Aorta (tissue), 5 donors: Measurements from ENCODE around the gene CORO2A. TPM values are rescaled to one million over a fixed set of nuclear protein-coding genes. Genes with fewer than 3 reads are reported as not detected.
A peak's percentile ranks its signal among the peaks of the same experiment; 100 is the strongest.

Experiments used
- ATAC-seq: fragments of 200-7000 bp; cut with Tn5 transposase; one replicate; pipeline ENCODE4 v1.9.1; 2022; ENCODE audit warnings: moderate library complexity; ENCODE audit not compliant: low FRiP score
- DNase-seq, 2 donors: peaks; one replicate each; pipeline ENCODE4 v3.0.0-alpha.2; 2020
- H3K27ac ChIP-seq, 2 donors: one replicate each; pipeline ENCODE4 v1.5.1; 2013; ENCODE audit warnings: low read length in 2 of 2, mild to moderate bottlenecking in 2 of 2, moderate library complexity in 2 of 2, control low read depth in 1 of 2, inconsistent platforms in 1 of 2, low read depth in 1 of 2
- H3K27me3 ChIP-seq, 2 donors: one replicate each; pipeline ENCODE4 v1.6.1; 2013; ENCODE audit warnings: control low read depth in 1 of 2, low read length in 1 of 2, mild to moderate bottlenecking in 1 of 2, moderate library complexity in 1 of 2; ENCODE audit not compliant: insufficient read depth in 2 of 2, control insufficient read depth in 1 of 2
- H3K36me3 ChIP-seq, 2 donors: one replicate each; pipeline ENCODE4 v1.6.1; 2013; ENCODE audit warnings: control low read depth in 1 of 2, low read length in 1 of 2, mild to moderate bottlenecking in 1 of 2; ENCODE audit not compliant: insufficient read depth in 2 of 2, control insufficient read depth in 1 of 2
- H3K4me1 ChIP-seq, 2 donors: one replicate each; pipeline ENCODE4 v1.6.1; 2013; ENCODE audit warnings: low read length in 2 of 2, control low read depth in 1 of 2, mild to moderate bottlenecking in 1 of 2, moderate library complexity in 1 of 2; ENCODE audit not compliant: insufficient read depth in 2 of 2, control insufficient read depth in 1 of 2
- H3K4me3 ChIP-seq, 2 donors: one replicate each; pipeline ENCODE4 v1.5.1; 2013; ENCODE audit warnings: low read length in 2 of 2, control low read depth in 1 of 2, mild to moderate bottlenecking in 1 of 2
- H3K9me3 ChIP-seq: one replicate; pipeline ENCODE4 v1.6.1; 2013; ENCODE audit warnings: mild to moderate bottlenecking, low read length; ENCODE audit not compliant: control insufficient read depth
- WGBS, 2 donors: extraction: QIAGEN DNeasy Blood & Tissue Kit; methylation state at CpG; one replicate each; pipeline ENCODE4 v1.1.7; 2013; 5-methylcytosine and 5-hydroxymethylcytosine counted together
- intact Hi-C, 2 donors: fragments of 100-400 bp; cut with DNase I; formaldehyde crosslinking; loops; one replicate each; pipeline versions ENCODE4 v1.14.2 to v1.15.0; 2022
- polyA plus RNA-seq, 2 donors: library from polyadenylated mRNA; stranded (reverse); fragments of 200-250 nt; gene quantifications; one replicate each; pipeline ENCODE4 v1.2.3, GENCODE V29; 2013
- total RNA-seq, 2 donors: library from RNA; stranded (reverse); fragmentation: NEBNext Ultra II Directional; extraction: Animal tissue kit (Norgen Biotek cat#: 25700); gene quantifications; one replicate each; pipeline ENCODE4 v1.2.1, GENCODE V29; 2021
- donor health status: healthy with polysubstance abuse.
- donor health status: Bipolar disorder and iron deficiency.
- donor health status: DM: no; HTN: no; CAD: no.
- donor health status: DM: no; HTN: no; CAD: no.
- donor health status: DM: yes; HTN: yes; CAD: no.

CORO2A gene
- total and polyA plus RNA-seq, 4 donors = 0.31 to 8.3 (median 2.6) TPM

DNA sequence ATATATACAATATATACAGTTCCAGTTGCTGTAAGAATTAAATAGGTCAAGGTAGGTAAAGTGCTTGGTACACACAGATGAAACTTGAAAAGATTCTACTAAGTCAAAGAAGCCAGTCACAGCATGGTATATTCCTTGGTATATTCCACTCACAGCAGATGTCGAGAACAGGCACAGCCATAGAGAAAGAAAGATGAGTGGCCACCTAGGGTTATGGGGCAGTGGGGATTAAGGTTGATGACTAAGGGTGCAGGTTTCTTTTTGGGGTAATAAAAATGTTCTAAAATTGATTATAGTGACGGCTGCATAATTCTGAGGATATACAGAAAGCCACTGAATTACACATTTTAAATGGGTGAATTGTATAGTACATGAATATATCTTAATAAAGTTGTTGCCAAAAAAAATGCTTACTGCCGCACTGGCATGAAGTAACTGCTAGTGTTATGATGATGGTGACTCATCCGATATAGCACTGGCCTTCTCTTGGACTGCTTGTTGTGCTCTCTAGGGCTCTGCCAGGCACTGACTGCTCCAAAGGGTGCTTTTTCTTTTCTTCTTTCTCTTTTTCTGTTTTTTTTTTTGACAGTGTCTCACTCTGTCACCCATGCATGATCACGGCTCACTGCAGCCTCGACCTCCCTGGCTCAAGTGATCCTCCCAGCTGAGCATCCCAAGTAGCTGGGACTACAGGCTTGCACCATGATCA, 39.5 kb upstream of the CORO2A start:
- peaks cover 0 to 2% of the 10 kb centered on the region in 2 donors for H3K36me3 ChIP-seq
- DNase-seq (peak; percentile 11 to 28), ATAC-seq (no peak)

DNA sequence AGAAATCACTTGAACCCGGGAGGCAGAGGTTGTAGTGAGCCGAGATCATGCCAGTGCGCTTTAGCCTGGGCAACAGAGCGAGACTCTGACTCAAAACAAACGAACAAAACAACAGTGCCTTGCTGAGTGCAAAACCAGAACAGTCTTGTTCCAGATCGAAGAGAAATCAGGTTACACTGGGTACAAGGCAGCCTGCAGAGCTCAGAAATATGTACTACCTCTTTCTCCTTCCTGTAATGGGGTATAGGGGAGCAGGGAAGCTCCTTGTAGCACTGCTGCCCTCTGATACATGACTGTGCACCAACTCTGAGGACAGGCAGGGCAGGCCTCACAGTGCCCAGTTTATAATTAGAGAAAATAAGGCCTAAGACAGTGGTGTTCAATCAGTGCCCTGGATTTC, 38.4 kb upstream of the CORO2A start:
- H3K4me3 ChIP-seq = no peak overlapping the region
- DNase-seq = no peak
- no peaks in the 10 kb centered on the region for H3K27me3 ChIP-seq
- peaks cover 0 to 4% of the 10 kb centered on the region in 2 donors for H3K36me3 ChIP-seq
- H3K9me3 ChIP-seq = no peaks in the 10 kb centered on the region
- 91 to 93% methylated on average over 6 of the region's 6 CpGs for WGBS, 2 donors
- intact Hi-C loops = no loop called here
- H3K4me1 ChIP-seq = no peaks in the 10 kb centered on the region
- ATAC-seq = no peak
- H3K27ac ChIP-seq = no peak overlapping the region

More for the DNA sequence above, 39.5 kb upstream of the CORO2A start:
- intact Hi-C loops = no loop called here
- H3K4me1 ChIP-seq = no peaks in the 10 kb centered on the region
- no peaks in the 10 kb centered on the region for H3K9me3 ChIP-seq
- no peak overlapping the region for H3K4me3 ChIP-seq
- H3K27me3 ChIP-seq = no peaks in the 10 kb centered on the region
- WGBS, 2 donors = 52 to 60% methylated on average over 6 of the region's 6 CpGs
- H3K27ac ChIP-seq = no peak overlapping the region

DNA sequence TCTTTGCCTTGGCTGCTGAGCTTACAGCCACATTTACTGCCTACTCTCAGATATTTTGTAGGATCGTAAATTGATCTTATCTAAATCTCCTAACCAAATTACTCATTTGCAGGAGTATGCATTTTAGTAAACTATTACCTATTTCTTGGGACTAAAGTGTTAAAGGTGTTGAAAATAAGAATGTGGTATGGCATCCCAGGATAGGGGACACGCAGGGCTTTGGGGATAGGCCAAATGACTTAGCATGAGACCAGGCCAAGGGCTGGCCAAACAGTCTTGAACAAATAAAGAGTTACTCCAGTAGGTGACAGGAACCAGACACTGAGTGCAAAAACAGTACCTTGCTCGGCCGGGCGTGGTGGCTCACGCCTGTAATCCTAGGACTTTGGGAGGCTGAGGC, 37.9 kb upstream of the CORO2A start:
- no peak overlapping the region for H3K27ac ChIP-seq
- DNase-seq (peak; percentile 8 to 10), ATAC-seq (no peak)
- no peaks in the 10 kb centered on the region for H3K9me3 ChIP-seq
- H3K36me3 ChIP-seq = peaks cover 0 to 4% of the 10 kb centered on the region in 2 donors
- H3K27me3 ChIP-seq = no peaks in the 10 kb centered on the region
- intact Hi-C loops = no loop called here
- no peak overlapping the region for H3K4me3 ChIP-seq
- WGBS, 2 donors = 92 to 94% methylated on average over 6 of the region's 6 CpGs
- H3K4me1 ChIP-seq = no peaks in the 10 kb centered on the region

DNA sequence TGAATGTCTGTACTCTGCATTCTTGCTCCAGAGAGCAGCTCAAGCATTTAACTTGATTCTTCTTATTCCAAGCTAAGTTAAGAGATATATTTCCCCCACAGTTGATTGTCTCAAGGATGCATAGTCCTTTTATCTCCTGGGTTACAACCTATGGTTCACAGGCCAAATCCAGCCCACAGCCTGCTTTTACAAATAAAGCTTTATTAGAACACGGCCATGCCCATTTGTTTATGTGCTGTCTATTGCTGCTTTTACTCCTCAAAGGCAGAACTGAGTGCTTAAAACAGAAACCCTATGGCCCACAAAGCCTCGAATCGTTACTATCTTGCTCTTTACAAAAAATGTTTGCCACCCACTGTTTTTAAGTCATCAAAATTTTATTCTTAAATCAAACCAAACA, 37.2 kb upstream of the CORO2A start:
- Histone ChIP-seq H3K9me3 (no peaks in the 10 kb centered on the region), H3K36me3 (peaks cover 0 to 4% of the 10 kb centered on the region in 2 donors), H3K4me1 (no peaks in the 10 kb centered on the region), H3K27ac (no peak overlapping the region), H3K27me3 (no peaks in the 10 kb centered on the region), H3K4me3 (no peak overlapping the region)
- intact Hi-C loops = no loop called here
- ATAC-seq (no peak), DNase-seq (no peak)
- 87 to 91% methylated on average over 3 of the region's 3 CpGs for WGBS, 2 donors

DNA sequence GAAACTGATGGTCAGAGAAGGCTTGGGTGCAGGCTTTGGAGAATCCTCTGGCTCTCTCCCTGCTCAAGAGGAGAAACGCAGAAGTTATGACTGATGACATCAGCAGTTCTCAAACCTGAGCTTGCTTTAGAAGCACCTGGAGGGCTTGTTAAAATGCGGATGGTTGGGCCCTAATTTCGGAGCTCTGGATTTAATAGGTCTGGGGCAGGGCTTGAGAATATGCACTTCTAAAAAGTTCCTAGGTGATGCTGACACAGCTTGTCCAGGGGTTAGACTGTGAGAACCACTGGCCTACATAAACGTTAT, 36.6 kb upstream of the CORO2A start:
- Histone ChIP-seq H3K4me1 (no peaks in the 10 kb centered on the region), H3K36me3 (peaks cover 0 to 4% of the 10 kb centered on the region in 2 donors), H3K9me3 (no peaks in the 10 kb centered on the region), H3K27me3 (no peaks in the 10 kb centered on the region), H3K27ac (no peak overlapping the region), H3K4me3 (no peak overlapping the region)
- intact Hi-C loops = no loop called here
- 82 to 83% methylated on average over 4 of the region's 4 CpGs for WGBS, 2 donors
- DNase-seq (no peak), ATAC-seq (no peak)

DNA sequence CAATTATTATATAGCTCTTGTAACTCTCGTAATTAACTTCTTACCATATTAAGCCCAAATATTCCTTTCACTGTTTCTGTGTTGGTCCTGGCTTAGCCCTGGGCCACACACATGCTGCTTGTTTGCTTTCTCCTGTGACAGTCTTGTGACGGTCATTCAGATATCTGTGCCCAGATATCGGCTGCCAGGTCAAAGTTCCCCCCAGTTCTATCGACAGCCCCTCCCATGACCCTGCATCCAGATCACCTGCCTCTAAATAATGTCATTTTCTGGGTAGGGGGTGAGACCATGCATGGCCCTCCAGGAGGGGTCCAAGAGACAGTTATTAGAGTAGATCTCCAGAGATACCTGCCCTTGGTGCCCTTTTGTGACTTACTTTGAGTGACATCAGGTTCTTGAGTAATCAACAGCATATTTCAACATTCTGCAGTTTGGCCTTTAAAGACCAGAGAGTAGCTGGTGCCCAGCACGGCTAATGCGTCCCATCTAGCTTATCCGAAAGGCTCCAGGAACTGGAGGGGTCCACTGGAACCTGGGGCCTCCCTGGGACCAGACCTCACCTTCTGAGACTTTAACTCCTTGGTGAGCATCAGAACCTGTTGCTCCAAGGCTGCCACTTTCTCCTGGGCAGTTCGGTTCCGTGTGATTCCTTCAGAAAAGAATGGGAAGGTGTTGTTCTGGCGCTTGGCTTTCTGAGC, 36.1 kb upstream of the CORO2A start:
- H3K4me3 ChIP-seq = no peak overlapping the region
- H3K36me3 ChIP-seq = peaks cover 0 to 4% of the 10 kb centered on the region in 2 donors
- ATAC-seq (no peak), DNase-seq (peak in 1 of 2 donors; percentile 11)
- no peaks in the 10 kb centered on the region for H3K4me1 ChIP-seq
- intact Hi-C loops = no loop called here
- WGBS, 2 donors = 89 to 92% methylated on average over 10 of the region's 10 CpGs
- H3K27me3 ChIP-seq = no peaks in the 10 kb centered on the region
- no peak overlapping the region for H3K27ac ChIP-seq
- no peaks in the 10 kb centered on the region for H3K9me3 ChIP-seq

DNA sequence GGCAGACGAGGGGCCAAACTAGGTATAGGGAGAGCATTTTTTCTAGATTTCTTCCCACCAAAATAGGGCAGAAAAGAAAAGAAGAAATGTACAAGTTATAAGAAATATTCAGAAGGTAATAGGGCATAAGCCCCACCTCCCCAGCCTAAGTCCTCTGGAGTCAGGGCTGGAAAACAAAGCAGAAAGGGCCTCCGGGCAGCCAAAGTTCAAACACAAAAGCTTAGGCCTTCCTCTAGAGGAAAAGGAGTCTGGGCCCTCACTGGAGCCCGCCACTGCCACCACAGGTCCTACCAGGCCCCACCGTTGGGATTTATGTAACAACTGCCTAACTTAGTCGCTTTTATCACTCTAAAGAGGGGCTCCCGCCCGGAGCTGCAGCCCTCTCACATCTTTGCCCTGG, 35.4 kb upstream of the CORO2A start:
- no peak overlapping the region for H3K4me3 ChIP-seq
- intact Hi-C loops = no loop called here
- no peaks in the 10 kb centered on the region for H3K9me3 ChIP-seq
- 85% methylated on average over 7 of the region's 7 CpGs for WGBS, 2 donors
- ATAC-seq (no peak), DNase-seq (peak; percentile 12 to 26)
- no peak overlapping the region for H3K27ac ChIP-seq
- H3K36me3 ChIP-seq = peaks cover 0 to 4% of the 10 kb centered on the region in 2 donors
- no peaks in the 10 kb centered on the region for H3K27me3 ChIP-seq
- no peaks in the 10 kb centered on the region for H3K4me1 ChIP-seq

DNA sequence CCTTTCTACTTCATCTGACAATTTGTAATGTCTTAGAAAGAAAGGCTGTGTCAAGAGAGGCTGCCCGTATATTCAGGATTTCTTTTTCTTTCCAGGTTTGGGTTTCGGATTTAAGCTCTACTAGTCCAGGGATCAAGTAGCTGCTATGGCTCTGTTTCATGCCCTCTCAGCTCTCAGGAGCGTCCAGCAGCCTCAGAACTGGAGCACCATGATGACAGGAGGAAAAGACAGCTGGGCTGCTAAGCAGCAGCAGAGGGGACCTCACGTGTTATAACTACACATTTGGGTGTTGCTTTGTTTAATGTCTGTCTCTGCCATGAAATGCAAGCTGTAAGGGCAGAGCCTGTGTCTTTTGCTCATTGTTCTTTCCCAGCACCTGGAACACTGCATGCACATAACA, 34.5 kb upstream of the CORO2A start:
- 87 to 88% methylated on average over 4 of the region's 4 CpGs for WGBS, 2 donors
- H3K4me3 ChIP-seq = no peak overlapping the region
- H3K27me3 ChIP-seq = no peaks in the 10 kb centered on the region
- no peaks in the 10 kb centered on the region for H3K4me1 ChIP-seq
- ATAC-seq (no peak), DNase-seq (peak in 1 of 2 donors; percentile 2)
- H3K36me3 ChIP-seq = peaks cover 0 to 4% of the 10 kb centered on the region in 2 donors
- intact Hi-C loops = no loop called here
- no peaks in the 10 kb centered on the region for H3K9me3 ChIP-seq
- no peak overlapping the region for H3K27ac ChIP-seq

DNA sequence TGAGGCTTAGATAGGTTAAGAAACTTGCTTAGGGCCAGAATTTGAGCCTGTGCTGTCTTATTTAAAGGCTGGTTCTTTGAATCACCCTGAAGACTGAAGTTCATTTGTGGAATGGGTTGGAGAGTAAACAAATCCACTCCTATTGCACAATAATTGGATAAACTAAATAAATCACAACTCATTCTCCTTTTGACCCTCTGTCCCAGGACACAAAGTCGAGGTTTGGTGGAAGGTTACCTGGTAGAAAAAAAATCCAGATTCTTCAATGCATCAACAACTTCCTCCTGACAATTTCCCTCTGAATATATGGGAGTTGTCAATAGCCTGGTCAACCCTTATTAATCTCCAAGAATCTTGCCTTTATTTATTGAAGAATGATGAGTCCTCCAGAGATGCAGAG, 34.1 kb upstream of the CORO2A start:
- Histone ChIP-seq H3K4me1 (no peaks in the 10 kb centered on the region), H3K27me3 (no peaks in the 10 kb centered on the region), H3K27ac (no peak overlapping the region), H3K4me3 (no peak overlapping the region), H3K9me3 (no peaks in the 10 kb centered on the region), H3K36me3 (peaks cover 0 to 4% of the 10 kb centered on the region in 2 donors)
- 49 to 75% methylated on average over 1 of the region's 1 CpG for WGBS, 2 donors
- ATAC-seq (no peak), DNase-seq (no peak)
- intact Hi-C loops = no loop called here
